K562 (cell line): ENCODE data around the gene KIF3B. TPM values are rescaled to one million over a fixed set of nuclear protein-coding genes. Genes with fewer than 3 reads are reported as not detected.

Source experiments
- ARID4B ChIP-seq: sonication (generic); formaldehyde crosslinking; IDR thresholded peaks from 2 replicates; pipeline ENCODE4 v1.8.0; 2022; ENCODE audit warnings: mild to moderate bottlenecking, missing genetic modification reagents
- EHMT2 ChIP-seq: fragments of 450-650 bp; IDR thresholded peaks from 2 replicates; pipeline ENCODE4 v1.6.1; 2018; ENCODE audit warnings: antibody characterized with exemption
- NKRF ChIP-seq: fragments of 450-650 bp; IDR thresholded peaks from 2 replicates; pipeline ENCODE4 v1.6.1; 2016; ENCODE audit warnings: borderline replicate concordance
- NR1H2 ChIP-seq: sonication (generic); formaldehyde crosslinking; IDR thresholded peaks from 2 replicates; pipeline ENCODE4 v1.4.0; 2020; ENCODE audit warnings: mild to moderate bottlenecking, missing genetic modification reagents
- PHF8 ChIP-seq: fragments of 200-600 bp; sonication (generic); IDR thresholded peaks from 2 replicates; pipeline ENCODE4 v1.6.1; 2012; ENCODE audit warnings: mixed run types, mild to moderate bottlenecking, inconsistent platforms, low read length, moderate library complexity, borderline replicate concordance
- POLR2B ChIP-seq: fragments of 450-650 bp; IDR thresholded peaks from 2 replicates; pipeline ENCODE4 v1.6.1; 2018; ENCODE audit warnings: low read depth; ENCODE audit not compliant: partially characterized antibody
- THAP7 ChIP-seq: fragments of 250-450 bp; sonication (Bioruptor Pico); IDR thresholded peaks from 2 replicates; pipeline ENCODE4 v1.5.0; 2021
- ZC3H11A ChIP-seq: IDR thresholded peaks from 2 replicates; pipeline ENCODE4 v1.6.1; 2012; ENCODE audit warnings: low read depth, low read length, improper control_type of control experiment
- polyA plus RNA-seq, 8 experiments: library from polyadenylated mRNA; depleted of rRNA in 4 of 8; stranded (reverse) in 5 of 8; unstranded in 3 of 8; fragments of >200 nt; fragmentation: Nextera tagmentation in 2 of 8; fragmentation: Illumina TruSeq in 1 of 8; extraction: Ambion mirVana in 2 of 8; extraction: Trizol in 1 of 8; gene quantifications; 2 replicates each; pipeline versions ENCODE4 v1.2.1 to v1.2.3, GENCODE V29; 2011 to 2014; ENCODE audit warnings: inconsistent platforms in 1 of 8, missing spikeins in 1 of 8
- total RNA-seq, 7 experiments: library from RNA; depleted of rRNA in 6 of 7; stranded (reverse); fragments of >200 nt in 6 of 7; fragmentation: Illumina TruSeq in 2 of 7; extraction: Trizol in 2 of 7; gene quantifications; 2 replicates each; pipeline versions ENCODE4 v1.2.1 to v1.2.3, GENCODE V29; 2011 to 2021; ENCODE audit warnings: low replicate concordance in 1 of 7
- TF ChIP-seq, protein P1 (sequence below), 2 experiments: fragments of 450-650 bp in 1 of 2; sonication (generic) in 1 of 2; formaldehyde crosslinking in 1 of 2; IDR thresholded peaks; 2 replicates each; pipeline versions ENCODE4 v1.7.1 to v1.9.0; 2016 to 2022; ENCODE audit warnings: inconsistent platforms in 1 of 2, mild to moderate bottlenecking in 1 of 2, missing genetic modification reagents in 1 of 2

Gene KIF3B
- total and polyA plus RNA-seq, 9 of the 15 experiments (the other 6 are each of a cell fraction or from before 2014, with no cell fraction given): 2.9 to 12.3 (median 8.6) TPM

DNA sequence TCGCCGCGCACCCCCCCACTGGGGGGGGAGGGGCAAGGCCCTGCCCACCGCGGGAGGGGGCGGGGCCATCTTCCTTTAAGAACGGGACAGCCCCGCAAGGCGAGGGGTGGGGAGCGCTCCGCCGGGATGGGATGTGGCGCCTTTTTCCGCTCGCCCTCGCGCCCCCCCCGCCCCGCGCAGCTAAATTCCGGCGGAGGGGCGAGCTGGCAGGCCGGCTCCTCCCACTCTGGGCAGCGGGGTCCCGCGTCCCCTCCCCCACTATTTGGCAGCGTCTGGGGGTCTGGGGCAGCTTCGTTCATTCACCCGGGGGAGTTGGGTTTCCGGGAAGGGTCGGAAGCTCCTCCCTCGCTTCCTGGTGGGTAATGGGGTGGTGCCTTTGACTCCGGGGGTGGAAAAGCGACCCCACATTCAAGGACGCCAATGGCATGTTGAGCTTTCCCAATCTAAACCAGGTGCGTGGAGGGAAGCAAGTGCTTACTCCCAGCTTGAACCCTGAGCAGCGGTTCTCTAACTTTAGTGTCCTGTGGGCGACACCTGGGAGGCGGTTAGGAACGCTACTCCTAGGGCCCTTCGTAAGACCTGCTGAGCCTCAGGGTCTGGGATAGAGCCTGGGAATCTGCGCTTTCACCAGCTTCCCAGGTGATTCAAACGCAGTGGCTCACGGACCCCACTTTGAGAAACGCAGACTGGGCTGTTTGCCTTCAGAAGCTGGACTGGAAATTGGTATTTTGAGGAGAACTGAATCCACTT lies 81.6 kb downstream of the KIF3B start (continued):
- TF ChIP-seq, protein P1, sequence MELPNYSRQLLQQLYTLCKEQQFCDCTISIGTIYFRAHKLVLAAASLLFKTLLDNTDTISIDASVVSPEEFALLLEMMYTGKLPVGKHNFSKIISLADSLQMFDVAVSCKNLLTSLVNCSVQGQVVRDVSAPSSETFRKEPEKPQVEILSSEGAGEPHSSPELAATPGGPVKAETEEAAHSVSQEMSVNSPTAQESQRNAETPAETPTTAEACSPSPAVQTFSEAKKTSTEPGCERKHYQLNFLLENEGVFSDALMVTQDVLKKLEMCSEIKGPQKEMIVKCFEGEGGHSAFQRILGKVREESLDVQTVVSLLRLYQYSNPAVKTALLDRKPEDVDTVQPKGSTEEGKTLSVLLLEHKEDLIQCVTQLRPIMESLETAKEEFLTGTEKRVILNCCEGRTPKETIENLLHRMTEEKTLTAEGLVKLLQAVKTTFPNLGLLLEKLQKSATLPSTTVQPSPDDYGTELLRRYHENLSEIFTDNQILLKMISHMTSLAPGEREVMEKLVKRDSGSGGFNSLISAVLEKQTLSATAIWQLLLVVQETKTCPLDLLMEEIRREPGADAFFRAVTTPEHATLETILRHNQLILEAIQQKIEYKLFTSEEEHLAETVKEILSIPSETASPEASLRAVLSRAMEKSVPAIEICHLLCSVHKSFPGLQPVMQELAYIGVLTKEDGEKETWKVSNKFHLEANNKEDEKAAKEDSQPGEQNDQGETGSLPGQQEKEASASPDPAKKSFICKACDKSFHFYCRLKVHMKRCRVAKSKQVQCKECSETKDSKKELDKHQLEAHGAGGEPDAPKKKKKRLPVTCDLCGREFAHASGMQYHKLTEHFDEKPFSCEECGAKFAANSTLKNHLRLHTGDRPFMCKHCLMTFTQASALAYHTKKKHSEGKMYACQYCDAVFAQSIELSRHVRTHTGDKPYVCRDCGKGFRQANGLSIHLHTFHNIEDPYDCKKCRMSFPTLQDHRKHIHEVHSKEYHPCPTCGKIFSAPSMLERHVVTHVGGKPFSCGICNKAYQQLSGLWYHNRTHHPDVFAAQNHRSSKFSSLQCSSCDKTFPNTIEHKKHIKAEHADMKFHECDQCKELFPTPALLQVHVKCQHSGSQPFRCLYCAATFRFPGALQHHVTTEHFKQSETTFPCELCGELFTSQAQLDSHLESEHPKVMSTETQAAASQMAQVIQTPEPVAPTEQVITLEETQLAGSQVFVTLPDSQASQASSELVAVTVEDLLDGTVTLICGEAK (IDR thresholded peaks at IDR 0.05): peak; percentile 41; the same call in 1 of the 2 replicates
- TF ChIP-seq, protein P1 (CRISPR knock-in tag; IDR thresholded peaks at IDR 0.05): no peak
- TF ChIP-seq NKRF (peak; percentile 41), POLR2B (peak; percentile 54), PHF8 (peak; percentile 42; the same call in 1 of the 2 replicates), THAP7 (no peak), ARID4B (CRISPR knock-in tag) (peak; percentile 32; the same call in 1 of the 2 replicates), NR1H2 (CRISPR knock-in tag) (0 out of 2 replicates have a peak, but pooled peaks have one; percentile 52), EHMT2 (no peak), ZC3H11A (peak; percentile 22; the same call in 1 of the 2 replicates)
